Upper lobe of left lung (tissue), 4 donors: Measurements from ENCODE around the gene PLXNB2.

Experiments used
- POLR2A ChIP-seq, 4 donors: fragments of 450-650 bp; IDR thresholded peaks; one replicate each; pipeline ENCODE4 v1.5.1; 2016 to 2017; ENCODE audit warnings: antibody characterized with exemption in 4 of 4, mild to moderate bottlenecking in 2 of 4
- TF ChIP-seq, protein P1 (sequence below), 6 experiments: fragments of 450-650 bp in 4 of 6; fragments of 200-600 bp in 2 of 6; sonication (generic) in 2 of 6; IDR thresholded peaks; one replicate each; pipeline ENCODE4 v1.5.1; 2016 to 2019; ENCODE audit warnings: antibody characterized with exemption in 6 of 6

DNA sequence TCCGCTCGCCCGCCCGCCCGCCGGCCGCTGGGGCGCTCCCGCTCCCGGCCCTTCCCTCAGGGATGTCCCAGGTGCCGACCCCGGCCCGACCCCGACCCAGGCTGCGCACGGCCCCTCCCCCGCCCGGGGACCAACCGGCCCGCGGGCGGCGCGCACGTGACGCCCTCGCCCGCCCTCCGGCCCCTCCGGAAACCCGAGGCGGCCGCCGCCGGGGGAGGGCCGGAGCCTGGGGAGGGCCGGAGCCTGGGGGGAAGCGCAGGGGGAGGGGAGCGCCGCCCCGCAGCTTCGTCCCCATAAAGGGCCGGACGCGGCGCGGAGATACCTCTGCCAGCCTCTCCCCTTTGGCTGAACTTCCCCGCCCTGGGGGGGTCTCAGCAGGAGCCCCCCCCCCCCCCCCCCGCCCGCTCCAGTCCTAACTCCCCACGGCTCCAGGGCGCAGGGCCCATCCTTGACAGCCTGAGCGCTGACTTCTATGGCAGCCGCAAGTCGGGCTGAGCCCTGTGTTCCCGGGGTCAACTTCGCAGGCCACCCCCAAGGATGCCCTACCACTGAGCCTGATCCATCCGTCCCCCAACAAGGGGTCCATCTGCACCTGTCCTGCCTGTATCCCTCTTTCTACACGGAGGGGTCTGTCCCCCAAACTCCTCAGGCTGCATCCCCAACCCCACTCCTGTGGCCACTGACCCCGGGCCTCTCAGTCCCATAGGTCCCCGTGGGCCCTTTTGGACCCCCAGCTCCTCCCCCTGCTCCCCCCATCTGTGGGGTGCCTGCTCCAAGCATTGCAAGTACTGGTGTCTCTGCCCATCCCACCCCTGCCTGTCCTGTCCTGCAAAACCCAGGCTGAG lies 45.6 kb downstream of the PLXNB2 start, which contains the start of gene MAPK12:
- TF ChIP-seq, protein P1, sequence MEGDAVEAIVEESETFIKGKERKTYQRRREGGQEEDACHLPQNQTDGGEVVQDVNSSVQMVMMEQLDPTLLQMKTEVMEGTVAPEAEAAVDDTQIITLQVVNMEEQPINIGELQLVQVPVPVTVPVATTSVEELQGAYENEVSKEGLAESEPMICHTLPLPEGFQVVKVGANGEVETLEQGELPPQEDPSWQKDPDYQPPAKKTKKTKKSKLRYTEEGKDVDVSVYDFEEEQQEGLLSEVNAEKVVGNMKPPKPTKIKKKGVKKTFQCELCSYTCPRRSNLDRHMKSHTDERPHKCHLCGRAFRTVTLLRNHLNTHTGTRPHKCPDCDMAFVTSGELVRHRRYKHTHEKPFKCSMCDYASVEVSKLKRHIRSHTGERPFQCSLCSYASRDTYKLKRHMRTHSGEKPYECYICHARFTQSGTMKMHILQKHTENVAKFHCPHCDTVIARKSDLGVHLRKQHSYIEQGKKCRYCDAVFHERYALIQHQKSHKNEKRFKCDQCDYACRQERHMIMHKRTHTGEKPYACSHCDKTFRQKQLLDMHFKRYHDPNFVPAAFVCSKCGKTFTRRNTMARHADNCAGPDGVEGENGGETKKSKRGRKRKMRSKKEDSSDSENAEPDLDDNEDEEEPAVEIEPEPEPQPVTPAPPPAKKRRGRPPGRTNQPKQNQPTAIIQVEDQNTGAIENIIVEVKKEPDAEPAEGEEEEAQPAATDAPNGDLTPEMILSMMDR (IDR thresholded peaks at IDR 0.05), result no peak
- TF ChIP-seq POLR2A (IDR thresholded peaks at IDR 0.05), result no peak
